ENCODE results near the gene MGAT4C.
"Not testable (repeated sequence)": the region's sequence is repeated elsewhere in the genome, so short reads cannot be mapped to it uniquely, and the experiment has no call there.

The MGAT4C gene

GRCh38 chr12:86256163-86256562, at the start of gene MGAT4C:
TSS of gene MGAT4C (minus strand) at chr12:86256391.
- no peak for DNase-seq (ENCODE audit: low spot score)

DNA sequence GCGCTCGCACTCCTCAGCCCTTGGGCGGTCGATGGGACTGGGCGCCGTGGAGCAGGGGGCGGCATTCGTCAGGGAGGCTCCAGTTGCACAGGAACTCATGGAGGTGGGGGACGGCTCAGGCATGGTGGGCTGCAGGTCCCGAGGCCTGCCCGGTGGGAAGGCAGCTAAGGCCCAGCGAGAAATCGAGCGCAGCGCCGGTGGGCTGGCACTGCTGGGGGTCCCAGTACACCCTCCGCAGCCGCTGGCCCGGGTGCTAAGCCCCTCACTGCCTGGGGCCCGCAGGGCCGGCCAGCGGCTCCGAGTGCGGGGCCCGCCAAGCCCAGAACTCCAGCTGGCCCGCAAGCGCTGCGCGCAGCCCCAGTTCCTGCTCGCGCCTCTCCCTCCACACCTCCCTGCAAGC, 40.2 kb upstream of the MGAT4C start:
- DNase-seq (ENCODE audit: low spot score) = not testable (repeated sequence)

- no peak for DNase-seq (ENCODE audit: low spot score)
Observed at GRCh38 chr12:86293682-86294240, 37.6 kb upstream of the MGAT4C start.

DNA sequence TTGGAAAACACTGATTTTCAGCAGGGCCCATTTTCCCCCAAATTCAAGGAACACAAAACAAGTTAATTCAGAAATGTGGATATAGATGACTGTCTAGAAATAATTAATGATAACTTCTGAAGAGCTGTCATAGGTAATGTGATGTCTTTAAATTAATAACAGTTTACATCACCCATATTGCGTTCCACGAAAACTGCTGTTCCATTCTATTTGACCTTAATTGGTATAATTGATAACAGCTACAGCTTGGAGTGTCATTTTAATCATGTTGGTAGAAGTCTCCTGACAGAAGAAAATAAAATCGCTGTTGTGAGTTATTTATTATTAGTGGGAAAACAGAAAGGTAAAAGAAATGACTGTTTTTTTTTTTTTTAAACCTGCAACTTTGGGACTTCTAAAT, 36.3 kb upstream of the MGAT4C start:
- DNase-seq (ENCODE audit: low spot score) = no peak

DNA sequence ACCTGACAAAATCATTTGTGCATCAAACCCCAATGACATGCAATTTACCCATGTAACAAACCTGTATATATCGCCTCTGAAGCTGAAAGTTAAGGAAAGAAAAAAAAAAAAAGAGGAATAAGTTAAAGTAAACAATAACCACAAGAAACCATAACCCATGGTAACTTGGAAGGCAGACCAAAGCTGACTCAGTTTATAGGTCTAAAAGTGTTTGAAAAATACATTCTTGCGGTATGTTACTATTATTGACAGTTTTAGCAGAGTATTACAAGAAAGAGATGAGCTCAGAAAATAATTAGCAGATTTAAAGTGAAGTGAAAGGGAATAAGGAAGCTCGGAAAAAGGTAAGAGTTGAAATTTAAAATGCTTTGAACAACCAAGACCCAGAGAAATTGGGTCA, 34.4 kb upstream of the MGAT4C start:
- no peak for DNase-seq (ENCODE audit: low spot score)

DNA sequence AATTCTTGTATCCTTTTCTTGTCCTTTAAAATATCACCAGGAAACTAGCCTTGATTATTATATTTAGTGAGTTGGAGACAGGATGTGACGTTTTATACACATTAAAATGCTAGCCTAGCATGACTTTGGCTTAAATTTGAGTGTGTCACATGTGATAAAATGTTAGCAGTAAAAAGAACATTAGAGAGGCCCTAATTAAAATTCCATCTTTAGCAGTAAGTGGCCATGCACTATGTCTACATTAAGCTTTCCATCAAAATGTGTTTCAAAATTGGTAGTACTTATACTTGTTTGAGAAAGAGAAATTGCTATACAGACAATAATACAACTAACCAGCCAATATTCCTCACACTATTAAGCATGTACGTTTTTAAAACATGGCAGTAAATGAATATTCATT, 29.9 kb upstream of the MGAT4C start:
- no peak for DNase-seq (ENCODE audit: low spot score)

DNA sequence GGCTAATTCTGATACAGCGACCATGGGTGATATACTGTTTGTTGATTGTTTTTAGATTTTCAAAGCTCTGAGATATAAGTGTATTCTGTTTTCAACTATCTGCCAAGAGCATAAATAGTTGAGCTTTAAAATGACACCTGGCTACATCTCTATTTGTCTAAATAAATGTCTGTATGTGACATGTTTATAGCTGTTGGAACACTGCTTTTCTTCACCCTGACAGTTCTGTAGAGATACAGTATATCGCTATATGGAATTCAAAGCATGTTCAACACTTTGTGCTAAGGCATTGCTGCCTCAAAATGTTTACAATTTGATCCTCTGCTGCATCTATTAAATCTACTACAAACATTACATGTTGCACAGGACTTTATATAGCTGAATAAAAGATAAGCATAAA, 27.4 kb upstream of the MGAT4C start:
- no peak for DNase-seq (ENCODE audit: low spot score)

- no peak for DNase-seq (ENCODE audit: low spot score)
Observed at GRCh38 chr12:86275356-86275755, 19.2 kb upstream of the MGAT4C start.

DNA sequence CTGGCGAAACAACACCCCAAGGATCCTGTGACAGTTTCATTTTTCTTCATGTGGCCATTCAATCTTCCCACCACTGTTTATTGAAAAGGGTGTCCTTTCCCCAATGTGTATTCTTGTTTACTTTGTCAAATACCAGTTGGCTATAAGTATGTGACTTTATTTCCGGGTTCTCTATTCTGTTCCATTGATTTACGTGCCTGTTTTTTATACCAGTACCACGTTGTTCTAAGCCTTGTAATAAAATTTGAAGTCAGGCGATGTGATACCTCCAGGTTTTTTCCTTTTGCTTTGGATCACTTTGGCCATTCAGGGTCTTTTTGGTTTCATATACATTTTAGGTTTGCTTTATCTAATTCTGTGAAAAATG, 9.1 kb upstream of the MGAT4C start:
- DNase-seq (ENCODE audit: low spot score) = no peak

GRCh38 chr12:86264451-86265328, 8.5 kb upstream of the MGAT4C start:
- no peak for DNase-seq (ENCODE audit: low spot score)

DNA sequence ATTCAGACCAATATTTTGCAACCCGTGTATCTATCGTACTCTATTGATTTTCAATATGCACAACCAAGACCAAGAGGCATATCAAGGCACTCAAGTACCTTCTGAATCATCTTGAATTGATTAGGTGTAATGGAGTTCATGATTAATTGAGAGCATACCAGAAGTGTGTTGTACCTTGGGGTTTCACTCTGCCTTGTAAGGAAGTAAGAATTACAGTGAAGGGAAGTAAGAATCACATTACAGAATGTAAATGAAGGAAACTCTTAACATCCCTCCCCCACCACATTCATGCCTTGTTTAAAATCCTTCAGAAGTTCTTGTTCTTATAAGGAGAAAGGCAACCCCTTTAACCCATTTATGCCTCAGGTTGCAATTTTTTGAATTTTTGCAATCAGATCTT, 5.4 kb upstream of the MGAT4C start:
- DNase-seq (ENCODE audit: low spot score) = no peak

- no peak for DNase-seq (ENCODE audit: low spot score)
Observed at GRCh38 chr12:86261142-86261541, 5.0 kb upstream of the MGAT4C start.

GRCh38 chr12:86260183-86260582, 4.0 kb upstream of the MGAT4C start:
- DNase-seq (ENCODE audit: low spot score) = no peak

DNA sequence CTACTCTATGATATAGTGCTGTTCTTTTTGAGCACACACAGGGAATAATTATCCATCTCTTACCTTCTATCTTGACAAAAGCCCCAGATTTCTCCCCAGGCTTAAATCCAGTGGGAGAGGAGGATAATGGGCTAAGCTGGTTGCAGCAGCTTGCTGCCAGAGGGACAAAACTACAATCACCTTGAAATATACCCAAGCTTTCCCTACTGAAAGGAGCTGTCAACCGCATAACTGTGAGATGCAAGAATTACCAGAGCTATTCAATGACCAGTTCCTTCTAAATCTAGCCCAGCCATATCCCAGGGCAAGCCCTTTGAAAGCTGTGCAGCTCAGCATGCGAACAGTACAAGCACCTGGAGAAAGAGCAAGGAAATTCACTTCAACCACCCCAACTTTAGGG, 943 bp upstream of the MGAT4C start:
- DNase-seq (ENCODE audit: low spot score) = no peak

GRCh38 chr12:86254399-86255107, 1.6 kb downstream of the MGAT4C start:
- DNase-seq (ENCODE audit: low spot score) = no peak

DNA sequence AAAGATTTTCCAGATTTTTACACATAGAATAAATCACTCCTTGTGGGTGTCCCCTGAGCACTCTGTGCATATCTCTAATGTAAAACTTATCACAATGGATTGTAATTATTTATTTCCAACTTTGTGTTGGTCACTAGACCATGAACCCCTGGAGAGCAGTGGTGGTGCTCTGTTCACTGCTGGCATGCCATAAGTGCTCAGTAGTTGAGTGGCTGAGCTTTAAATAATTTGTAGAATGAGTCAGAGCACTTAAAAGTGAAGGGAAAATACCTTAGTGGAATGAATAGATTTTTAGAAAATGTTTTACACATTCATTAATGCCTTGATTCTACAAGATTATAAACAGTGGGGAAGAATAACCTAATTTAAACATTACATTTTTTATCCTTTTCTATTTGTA, 6.3 kb downstream of the MGAT4C start:
- DNase-seq (ENCODE audit: low spot score) = no peak

GRCh38 chr12:86249276-86249675, 6.9 kb downstream of the MGAT4C start:
- no peak for DNase-seq (ENCODE audit: low spot score)

- DNase-seq (ENCODE audit: low spot score) = no peak
Observed at GRCh38 chr12:86247871-86248270, 8.3 kb downstream of the MGAT4C start.

- no peak for DNase-seq (ENCODE audit: low spot score)
Observed at GRCh38 chr12:86241600-86241999, 14.6 kb downstream of the MGAT4C start.

GRCh38 chr12:86234316-86234855, 21.8 kb downstream of the MGAT4C start:
- DNase-seq (ENCODE audit: low spot score) = no peak

GRCh38 chr12:86233126-86233525, 23.1 kb downstream of the MGAT4C start:
- DNase-seq (ENCODE audit: low spot score) = no peak

DNA sequence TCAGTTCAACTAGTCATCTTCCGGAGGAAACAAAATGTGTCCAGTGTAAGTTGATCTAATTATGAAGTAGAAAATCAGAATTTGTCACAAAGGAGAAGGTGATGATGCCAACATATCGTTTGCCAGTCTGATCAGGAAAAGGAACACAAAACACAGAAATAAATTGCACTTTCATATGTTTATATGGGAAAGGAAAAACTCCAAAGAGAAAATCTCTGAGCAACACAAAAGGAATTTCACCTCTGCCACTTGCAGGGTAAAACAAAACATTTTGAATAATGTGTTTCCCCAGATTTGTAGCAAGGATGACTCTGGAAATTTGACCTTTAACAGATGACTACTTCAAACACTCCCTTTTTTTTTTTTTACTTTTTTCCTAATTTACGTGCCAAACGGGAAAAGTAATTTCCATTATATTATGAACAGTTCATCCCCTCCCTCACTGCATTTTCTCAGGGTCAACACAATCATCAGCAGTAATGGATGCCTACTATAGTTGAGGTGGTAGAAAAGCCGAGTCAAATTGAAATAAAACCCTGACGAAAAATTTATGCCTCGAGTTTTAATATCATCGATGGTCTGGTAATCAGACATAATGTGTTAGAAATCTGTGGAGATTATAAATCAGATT, 25.6 kb downstream of the MGAT4C start:
- no peak for DNase-seq (ENCODE audit: low spot score)

GRCh38 chr12:86229772-86230171, 26.4 kb downstream of the MGAT4C start:
- DNase-seq (ENCODE audit: low spot score) = no peak

Measured in hematopoietic multipotent progenitor cell treated with erythropoietin and hydrocortisone succinate and interleukin-3 and kit ligand, for 15 days (in vitro differentiated cells).